Measurements from ENCODE around the gene ATXN7L3.
A peak's percentile ranks its signal among the peaks of the same experiment; 100 is the strongest.

ATXN7L3 gene

GRCh38 chr17:44222112-44222869 lies 22.6 kb upstream of the ATXN7L3 start (continued):
- peak; percentile 84 for TF ChIP-seq GLIS2 (tag by site-specific recombination; IDR thresholded peaks at IDR 0.05)
- TF ChIP-seq GLIS1 (tag by site-specific recombination; IDR thresholded peaks at IDR 0.05) = peak; percentile 32; the same call in 1 of the 2 replicates
- peak; percentile 72 for TF ChIP-seq ZBTB48 (tag by site-specific recombination; IDR thresholded peaks at IDR 0.05)
- peak; percentile 36; the same call in 1 of the 2 replicates for TF ChIP-seq SP2 (tag by site-specific recombination; IDR thresholded peaks at IDR 0.05)
- no peak for TF ChIP-seq FEZF1 (tag by site-specific recombination; IDR thresholded peaks at IDR 0.05)

GRCh38 chr17:44221862-44222111 lies 22.1 kb upstream of the ATXN7L3 start:
- H3K27ac ChIP-seq (ENCODE audit: extremely low read depth, low read depth, low read length) = peak overlapping the region; percentile 100; the same call in 1 of the 2 replicates
- POLR2A ChIA-PET = interaction anchor here (0.6 to 3.4 kb wide), 30 partner anchors 8 to 386 kb away, joined by 3 to 38 read pairs (median 6); partner anchors contain the start of genes ATXN7L3, FAM171A2, FZD2 and RUNDC3A
- CTCF ChIA-PET = interaction anchor here (0.6 to 1.9 kb wide), 12 partner anchors 9 to 469 kb away, joined by 3 to 10 read pairs (median 4); no protein-coding TSS in a partner anchor
- peak; percentile 66 for TF ChIP-seq ZBTB11 (tag by site-specific recombination; conservative IDR thresholded peaks at IDR 0.05; ENCODE audit: low read depth)
- TF ChIP-seq ZNF341 (tag by site-specific recombination; IDR thresholded peaks at IDR 0.05; ENCODE audit: low read depth) = peak; percentile 39; the same call in 1 of the 2 replicates
- TF ChIP-seq ZNF398 (tag by site-specific recombination; IDR thresholded peaks at IDR 0.05) = peak; percentile 9; the same call in 1 of the 2 replicates
- no peak for TF ChIP-seq ZNF792 (tag by site-specific recombination; IDR thresholded peaks at IDR 0.05)
- TF ChIP-seq SP2 (tag by site-specific recombination; IDR thresholded peaks at IDR 0.05) = no peak
- TF ChIP-seq INSM2 (tag by site-specific recombination; IDR thresholded peaks at IDR 0.05) = no peak
- no peak for TF ChIP-seq ZNF175 (tag by site-specific recombination; IDR thresholded peaks at IDR 0.05)
- no peak for TF ChIP-seq ZNF510 (tag by site-specific recombination; IDR thresholded peaks at IDR 0.05; ENCODE audit: insufficient replicate concordance)
- TF ChIP-seq ZFHX2 (tag by site-specific recombination; conservative IDR thresholded peaks at IDR 0.05) = no peak
- TF ChIP-seq ZNF280D (tag by site-specific recombination; IDR thresholded peaks at IDR 0.05) = no peak
- TF ChIP-seq ZNF645 (tag by site-specific recombination; IDR thresholded peaks at IDR 0.05) = no peak
- no peak for TF ChIP-seq CTCF (tag by site-specific recombination; IDR thresholded peaks at IDR 0.05)
- TF ChIP-seq PRDM10 (tag by site-specific recombination; IDR thresholded peaks at IDR 0.05) = peak; percentile 98

More at GRCh38 chr17:44221862-44222111, 22.1 kb upstream of the ATXN7L3 start:
- Histone ChIP-seq H3K9me3 (ENCODE audit: control insufficient read depth, insufficient read depth, low read depth, low read length) (no peaks in the 10 kb centered on the region), H3K36me3 (ENCODE audit: control insufficient read depth in 2 of 2, insufficient read depth in 1 of 2, low read length in 2 of 2) (peaks cover 0 to 6% of the 10 kb centered on the region in 2 experiments; a peak in 2 of 3 replicates), H3K4me1 (ENCODE audit: control insufficient read depth, insufficient read depth, low read length) (peaks cover 11% of the 10 kb centered on the region), H3K4me3 (ENCODE audit: low read depth, low read length) (peak overlapping the region; percentile 79)
